A204.1 (cell line): ENCODE data around the gene HPGDS.
"Not testable (repeated sequence)": the region's sequence is repeated elsewhere in the genome, so short reads cannot be mapped to it uniquely, and the experiment has no call there.

Source experiments
- FAIRE-seq: peaks from 2 replicates; lab custom pipeline; 2012; peaks lifted over from hg19 to GRCh38; lab: Jason Lieb, UNC

The HPGDS gene

GRCh38 chr4:94319927-94320326 lies 22.7 kb downstream of the HPGDS start:
- FAIRE-seq = not testable (repeated sequence)

GRCh38 chr4:94307231-94307871 lies 35.3 kb downstream of the HPGDS start:
- no peak for FAIRE-seq

GRCh38 chr4:94306713-94307112 lies 35.9 kb downstream of the HPGDS start:
- FAIRE-seq = no peak

- FAIRE-seq = no peak
Measured at GRCh38 chr4:94305466-94306225, 37.0 kb downstream of the HPGDS start.

GRCh38 chr4:94304365-94304971 lies 38.2 kb downstream of the HPGDS start:
- FAIRE-seq = peak; percentile 86

GRCh38 chr4:94302191-94302590 lies 40.4 kb downstream of the HPGDS start:
- no peak for FAIRE-seq

GRCh38 chr4:94298725-94299252 lies 43.8 kb downstream of the HPGDS start:
- FAIRE-seq = no peak

GRCh38 chr4:94295473-94295872 lies 47.2 kb downstream of the HPGDS start:
- FAIRE-seq = not testable (repeated sequence)

- FAIRE-seq = not testable (repeated sequence)
Measured at GRCh38 chr4:94293981-94294380, 48.7 kb downstream of the HPGDS start.

GRCh38 chr4:94290245-94290644 lies 52.4 kb downstream of the HPGDS start:
- no peak for FAIRE-seq

- no peak for FAIRE-seq
Measured at GRCh38 chr4:94285666-94286065, 57.0 kb downstream of the HPGDS start.

GRCh38 chr4:94284889-94285288 lies 57.7 kb downstream of the HPGDS start:
- FAIRE-seq = no peak

GRCh38 chr4:94278781-94279180 lies 63.9 kb downstream of the HPGDS start:
- no peak for FAIRE-seq

GRCh38 chr4:94277534-94277933 lies 65.1 kb downstream of the HPGDS start:
- no peak for FAIRE-seq

- FAIRE-seq = peak; percentile 65
Measured at GRCh38 chr4:94276204-94276603, 66.4 kb downstream of the HPGDS start.

- no peak for FAIRE-seq
Measured at GRCh38 chr4:94274912-94275311, 67.7 kb downstream of the HPGDS start.

GRCh38 chr4:94271248-94271647 lies 71.4 kb downstream of the HPGDS start:
- FAIRE-seq = no peak

GRCh38 chr4:94267037-94267436 lies 75.6 kb downstream of the HPGDS start:
- FAIRE-seq = no peak

- FAIRE-seq = no peak
Measured at GRCh38 chr4:94262163-94263016, 80.2 kb downstream of the HPGDS start.

GRCh38 chr4:94256828-94257227 lies 85.8 kb downstream of the HPGDS start:
- peak; percentile 89 for FAIRE-seq

GRCh38 chr4:94256144-94256783 lies 86.4 kb downstream of the HPGDS start:
- FAIRE-seq = no peak

- FAIRE-seq = no peak
Measured at GRCh38 chr4:94253036-94253435, 89.6 kb downstream of the HPGDS start.
